ENCODE measurements around the gene SPINDOC. TPM values are rescaled to one million over a fixed set of nuclear protein-coding genes. Genes with fewer than 3 reads are reported as not detected.

SPINDOC gene
- polyA plus RNA-seq, 1 experiment = 24.4 TPM

GRCh38 chr11:63814383-63814736, 1.1 kb downstream of the SPINDOC start:
- ChIA-PET POLR2A (interaction anchor here (0.6 kb wide), 1 partner anchor 169 kb away, joined by 4 read pairs; no protein-coding TSS in a partner anchor), CTCF (interaction anchor here (1.4 kb wide), 1 partner anchor 83 kb away, joined by 3 read pairs; no protein-coding TSS in a partner anchor)
- Histone ChIP-seq H3K27me3 (ENCODE audit: control insufficient read depth, insufficient read depth, low read length) (no peaks in the 10 kb centered on the region), H3K4me3 (ENCODE audit: low read depth, low read length) (peak overlapping the region; percentile 80), H3K36me3 (ENCODE audit: control insufficient read depth, insufficient read depth, low read length) (peaks cover 18% of the 10 kb centered on the region)
- no peak for TF ChIP-seq CTCF (IDR thresholded peaks at IDR 0.05; ENCODE audit: insufficient read depth, low read depth, low read length)
- DNase-seq (ENCODE audit: low read depth) = no peak

- ChIA-PET POLR2A (no interaction called here), CTCF (interaction anchor here (1.0 to 1.5 kb wide), 2 partner anchors 20 to 47 kb away, joined by 3 to 5 read pairs; no protein-coding TSS in a partner anchor)
These were observed 2.9 kb downstream of the SPINDOC start for GRCh38 chr11:63816166-63816565.

GRCh38 chr11:63816732-63817131, 3.5 kb downstream of the SPINDOC start:
- no peak overlapping the region for H3K4me3 ChIP-seq (ENCODE audit: low read depth, low read length)
- ChIA-PET CTCF (interaction anchor here (0.6 to 1.5 kb wide), 5 partner anchors 9 to 1431 kb away, joined by 3 to 5 read pairs (median 3); no protein-coding TSS in a partner anchor), POLR2A (no interaction called here)

More at GRCh38 chr11:63816166-63816565, 2.9 kb downstream of the SPINDOC start:
- H3K27me3 ChIP-seq (ENCODE audit: control insufficient read depth, insufficient read depth, low read length) = no peaks in the 10 kb centered on the region
- no peak overlapping the region for H3K4me3 ChIP-seq (ENCODE audit: low read depth, low read length)
- TF ChIP-seq CTCF (IDR thresholded peaks at IDR 0.05; ENCODE audit: insufficient read depth, low read depth, low read length) = no peak
- H3K36me3 ChIP-seq (ENCODE audit: control insufficient read depth, insufficient read depth, low read length) = peaks cover 23% of the 10 kb centered on the region
- DNase-seq (ENCODE audit: low read depth) = no peak

GRCh38 chr11:63817758-63818498, 4.7 kb downstream of the SPINDOC start:
- H3K36me3 ChIP-seq (ENCODE audit: control insufficient read depth, insufficient read depth, low read length) = peaks cover 33% of the 10 kb centered on the region
- no peak for DNase-seq (ENCODE audit: low read depth)
- no peak for TF ChIP-seq CTCF (IDR thresholded peaks at IDR 0.05; ENCODE audit: insufficient read depth, low read depth, low read length)
- no peaks in the 10 kb centered on the region for H3K27me3 ChIP-seq (ENCODE audit: control insufficient read depth, insufficient read depth, low read length)
- CTCF ChIA-PET = interaction anchor here (1.2 to 1.5 kb wide), 2 partner anchors 49 to 50 kb away, joined by 3 to 5 read pairs; no protein-coding TSS in a partner anchor
- H3K4me3 ChIP-seq (ENCODE audit: low read depth, low read length) = no peak overlapping the region
- POLR2A ChIA-PET = no interaction called here

More at GRCh38 chr11:63816732-63817131, 3.5 kb downstream of the SPINDOC start:
- DNase-seq (ENCODE audit: low read depth) = no peak
- Histone ChIP-seq H3K27me3 (ENCODE audit: control insufficient read depth, insufficient read depth, low read length) (no peaks in the 10 kb centered on the region), H3K36me3 (ENCODE audit: control insufficient read depth, insufficient read depth, low read length) (peaks cover 28% of the 10 kb centered on the region)
- no peak for TF ChIP-seq CTCF (IDR thresholded peaks at IDR 0.05; ENCODE audit: insufficient read depth, low read depth, low read length)

- no peak for DNase-seq (ENCODE audit: low read depth)
- ChIA-PET CTCF (no interaction called here), POLR2A (no interaction called here)
- TF ChIP-seq CTCF (IDR thresholded peaks at IDR 0.05; ENCODE audit: insufficient read depth, low read depth, low read length) = no peak
- Histone ChIP-seq H3K4me3 (ENCODE audit: low read depth, low read length) (no peak overlapping the region), H3K27me3 (ENCODE audit: control insufficient read depth, insufficient read depth, low read length) (no peaks in the 10 kb centered on the region), H3K36me3 (ENCODE audit: control insufficient read depth, insufficient read depth, low read length) (peaks cover 36% of the 10 kb centered on the region)
These were observed 5.4 kb downstream of the SPINDOC start for GRCh38 chr11:63818609-63819008.
